ENCODE measurements around the gene LMCD1. TPM values are rescaled to one million over a fixed set of nuclear protein-coding genes. Genes with fewer than 3 reads are reported as not detected.

Gene LMCD1
- total and polyA plus RNA-seq, 2 donors (not counting 1 experiment from before 2014, with no cell fraction given): 60.1 to 137 TPM

DNA sequence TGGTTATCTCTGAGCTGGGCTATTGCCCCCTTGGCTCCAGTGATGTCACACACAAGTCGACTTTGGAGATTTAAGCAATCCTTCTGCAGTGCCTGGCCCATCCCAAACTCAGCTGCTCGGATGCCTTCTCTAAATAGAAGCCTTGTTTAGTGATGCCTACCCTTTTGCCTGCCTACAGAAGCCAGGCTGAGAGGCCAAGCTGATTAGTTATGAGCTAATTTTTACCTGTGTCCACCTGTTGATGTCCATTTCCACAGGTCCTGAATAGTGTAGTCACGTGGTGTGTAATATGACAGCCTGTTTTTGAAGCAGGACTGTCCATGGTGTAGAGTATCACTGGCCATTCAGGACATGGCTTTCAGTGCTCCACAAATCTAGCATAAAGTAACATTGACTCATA is 97.5 kb downstream of the LMCD1 start:
- no peak overlapping the region for H3K4me3 ChIP-seq (replicated peaks in 1 of 4; ENCODE audit: control extremely low read depth in 1 of 4, insufficient read depth in 1 of 4, low read depth in 3 of 4, low read length in 4 of 4)
- H3K4me1 ChIP-seq (ENCODE audit: control insufficient read depth, extremely low read depth, insufficient read depth, low read length): no peaks in the 10 kb centered on the region
- no peak overlapping the region for H3K27ac ChIP-seq (ENCODE audit: insufficient read depth, low read length)

DNA sequence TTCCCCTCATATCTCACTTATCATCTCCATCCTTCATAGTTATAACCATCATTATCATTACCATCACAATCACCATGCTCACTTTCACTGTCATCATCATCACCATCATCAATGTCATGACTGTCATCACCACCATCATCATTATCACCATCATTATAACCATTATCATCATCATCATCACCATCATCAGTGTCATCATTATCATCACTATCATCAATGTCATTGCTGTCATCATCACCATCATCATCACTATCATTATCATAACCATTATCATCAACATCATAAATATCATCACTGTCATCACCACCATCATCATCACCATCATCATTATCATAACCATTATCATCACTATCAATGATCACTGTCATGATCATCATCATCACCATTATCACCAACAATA is 98.8 kb downstream of the LMCD1 start:
- H3K9me3 ChIP-seq (ENCODE audit: control insufficient read depth, insufficient read depth, low read depth, low read length): no peaks in the 10 kb centered on the region
- TF ChIP-seq EZH2 (IDR thresholded peaks at IDR 0.05; ENCODE audit: low read length, missing control alignments): no peak
- TF ChIP-seq, protein P1, sequence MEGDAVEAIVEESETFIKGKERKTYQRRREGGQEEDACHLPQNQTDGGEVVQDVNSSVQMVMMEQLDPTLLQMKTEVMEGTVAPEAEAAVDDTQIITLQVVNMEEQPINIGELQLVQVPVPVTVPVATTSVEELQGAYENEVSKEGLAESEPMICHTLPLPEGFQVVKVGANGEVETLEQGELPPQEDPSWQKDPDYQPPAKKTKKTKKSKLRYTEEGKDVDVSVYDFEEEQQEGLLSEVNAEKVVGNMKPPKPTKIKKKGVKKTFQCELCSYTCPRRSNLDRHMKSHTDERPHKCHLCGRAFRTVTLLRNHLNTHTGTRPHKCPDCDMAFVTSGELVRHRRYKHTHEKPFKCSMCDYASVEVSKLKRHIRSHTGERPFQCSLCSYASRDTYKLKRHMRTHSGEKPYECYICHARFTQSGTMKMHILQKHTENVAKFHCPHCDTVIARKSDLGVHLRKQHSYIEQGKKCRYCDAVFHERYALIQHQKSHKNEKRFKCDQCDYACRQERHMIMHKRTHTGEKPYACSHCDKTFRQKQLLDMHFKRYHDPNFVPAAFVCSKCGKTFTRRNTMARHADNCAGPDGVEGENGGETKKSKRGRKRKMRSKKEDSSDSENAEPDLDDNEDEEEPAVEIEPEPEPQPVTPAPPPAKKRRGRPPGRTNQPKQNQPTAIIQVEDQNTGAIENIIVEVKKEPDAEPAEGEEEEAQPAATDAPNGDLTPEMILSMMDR (conservative IDR thresholded peaks at IDR 0.05 in 1 of 2, IDR thresholded peaks at IDR 0.05 in 1 of 2; ENCODE audit: low read depth in 1 of 2, low read length in 2 of 2): no peak
- H3K4me3 ChIP-seq (replicated peaks in 1 of 4; ENCODE audit: control extremely low read depth in 1 of 4, insufficient read depth in 1 of 4, low read depth in 3 of 4, low read length in 4 of 4): no peak overlapping the region
- H3K79me2 ChIP-seq (ENCODE audit: control insufficient read depth, insufficient read depth, low read length): no peaks in the 10 kb centered on the region
- H2AFZ ChIP-seq (ENCODE audit: low read length): no peak overlapping the region
- no peaks in the 10 kb centered on the region for H3K4me1 ChIP-seq (ENCODE audit: control insufficient read depth, extremely low read depth, insufficient read depth, low read length)
- no peak overlapping the region for H3K9ac ChIP-seq (ENCODE audit: insufficient read depth, low read length)
- DNase-seq (ENCODE audit: low read depth in 2 of 2): no peak
- H4K20me1 ChIP-seq (ENCODE audit: control insufficient read depth, extremely low read depth, insufficient read depth, low read length): no peaks in the 10 kb centered on the region
- no peak overlapping the region for H3K4me2 ChIP-seq (ENCODE audit: extremely low read depth, insufficient read depth, low read length)
- no peaks in the 10 kb centered on the region for H3K27me3 ChIP-seq (ENCODE audit: control insufficient read depth, insufficient read depth, low read length)
- no peak overlapping the region for H3K27ac ChIP-seq (ENCODE audit: insufficient read depth, low read length)
- H3K36me3 ChIP-seq (ENCODE audit: control insufficient read depth, insufficient read depth, low read length): no peaks in the 10 kb centered on the region

More for the DNA sequence above, 97.5 kb downstream of the LMCD1 start:
- Histone ChIP-seq H3K9me3 (ENCODE audit: control insufficient read depth, insufficient read depth, low read depth, low read length) (no peaks in the 10 kb centered on the region), H3K27me3 (ENCODE audit: control insufficient read depth, insufficient read depth, low read length) (no peaks in the 10 kb centered on the region), H3K4me2 (ENCODE audit: extremely low read depth, insufficient read depth, low read length) (no peak overlapping the region), H3K9ac (ENCODE audit: insufficient read depth, low read length) (no peak overlapping the region), H3K79me2 (ENCODE audit: control insufficient read depth, insufficient read depth, low read length) (no peaks in the 10 kb centered on the region), H3K36me3 (ENCODE audit: control insufficient read depth, insufficient read depth, low read length) (no peaks in the 10 kb centered on the region), H2AFZ (ENCODE audit: low read length) (no peak overlapping the region), H4K20me1 (ENCODE audit: control insufficient read depth, extremely low read depth, insufficient read depth, low read length) (no peaks in the 10 kb centered on the region)
- TF ChIP-seq, protein P1 (conservative IDR thresholded peaks at IDR 0.05 in 1 of 2, IDR thresholded peaks at IDR 0.05 in 1 of 2; ENCODE audit: low read depth in 1 of 2, low read length in 2 of 2): no peak
- TF ChIP-seq EZH2 (IDR thresholded peaks at IDR 0.05; ENCODE audit: low read length, missing control alignments): no peak
- DNase-seq (ENCODE audit: low read depth in 2 of 2): no peak

DNA sequence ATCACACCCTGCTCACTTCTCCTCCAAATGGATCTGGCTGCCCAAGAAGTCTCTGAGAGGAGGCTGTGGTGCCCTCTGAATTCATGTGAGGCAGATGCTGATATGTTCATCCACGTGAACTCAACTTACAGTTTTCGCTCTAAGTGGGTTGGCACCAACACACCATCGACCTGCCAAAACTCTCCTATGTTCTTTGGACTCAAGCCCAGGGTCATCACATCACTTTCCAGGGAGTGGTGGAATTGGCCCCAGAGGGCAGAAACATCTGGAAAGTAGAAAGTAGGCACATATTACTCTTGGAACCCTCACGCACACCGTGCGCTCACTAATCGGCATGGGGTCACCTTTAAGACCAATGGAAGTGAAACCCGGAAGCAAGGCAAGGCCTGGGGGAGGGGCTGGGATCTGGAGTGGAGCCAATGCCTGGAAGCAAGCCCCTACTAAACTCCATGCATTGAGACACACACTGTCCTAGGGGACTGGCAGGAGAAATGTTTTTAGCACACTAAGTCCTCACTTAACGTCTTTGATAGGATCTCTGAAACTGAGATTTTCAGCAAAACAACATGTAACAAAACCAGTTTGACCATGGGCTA is 101.6 kb downstream of the LMCD1 start:
- Histone ChIP-seq H3K9ac (ENCODE audit: insufficient read depth, low read length) (no peak overlapping the region), H3K4me1 (ENCODE audit: control insufficient read depth, extremely low read depth, insufficient read depth, low read length) (peaks cover 5% of the 10 kb centered on the region), H3K4me2 (ENCODE audit: extremely low read depth, insufficient read depth, low read length) (no peak overlapping the region), H3K79me2 (ENCODE audit: control insufficient read depth, insufficient read depth, low read length) (no peaks in the 10 kb centered on the region), H3K27ac (ENCODE audit: insufficient read depth, low read length) (no peak overlapping the region), H3K9me3 (ENCODE audit: control insufficient read depth, insufficient read depth, low read depth, low read length) (no peaks in the 10 kb centered on the region), H3K4me3 (replicated peaks in 1 of 4; ENCODE audit: control extremely low read depth in 1 of 4, insufficient read depth in 1 of 4, low read depth in 3 of 4, low read length in 4 of 4) (no peak overlapping the region), H3K27me3 (ENCODE audit: control insufficient read depth, insufficient read depth, low read length) (no peaks in the 10 kb centered on the region), H2AFZ (ENCODE audit: low read length) (no peak overlapping the region), H3K36me3 (ENCODE audit: control insufficient read depth, insufficient read depth, low read length) (no peaks in the 10 kb centered on the region), H4K20me1 (ENCODE audit: control insufficient read depth, extremely low read depth, insufficient read depth, low read length) (no peaks in the 10 kb centered on the region)
- TF ChIP-seq, protein P1 (conservative IDR thresholded peaks at IDR 0.05 in 1 of 2, IDR thresholded peaks at IDR 0.05 in 1 of 2; ENCODE audit: low read depth in 1 of 2, low read length in 2 of 2): no peak
- no peak for TF ChIP-seq EZH2 (IDR thresholded peaks at IDR 0.05; ENCODE audit: low read length, missing control alignments)
- DNase-seq (ENCODE audit: low read depth in 2 of 2): no peak
